K562 (cell line): ENCODE results near the gene MFNG. TPM values are rescaled to one million over a fixed set of nuclear protein-coding genes. Genes with fewer than 3 reads are reported as not detected.

Experiments
- ATAC-seq: fragments of 200-7000 bp; cut with Tn5 transposase; 3 replicates; pipeline ENCODE4 v1.9.1; 2020; ENCODE audit warnings: moderate library complexity
- BruUV-seq: library from RNA; stranded (reverse); fragments of 400-500 nt; replicated peaks from 2 replicates; lab custom pipeline; 2021; lab: Mats Ljungman, UMichigan
- CTCF ChIA-PET: fragments of 300-600 bp; formaldehyde crosslinking; extraction: SDS; loops from one replicate; lab custom pipeline; 2021; ENCODE audit warnings: low intra/inter-chr PET ratio; lab: Yijun Ruan, JAX
- POLR2A ChIA-PET: fragments of 300-600, 350-650 bp; sonication (Branson Sonifier 250); formaldehyde crosslinking; extraction: SDS; loops from one replicate; lab custom pipeline; 2021; ENCODE audit warnings: antibody characterized with exemption, inconsistent platforms; lab: Yijun Ruan, JAX
- DNase-seq, 4 experiments: peaks; one replicate each; pipeline versions ENCODE4 v3.0.0 to v3.0.0-alpha.2; 2011 to 2018; ENCODE audit warnings: low spot score in 3 of 4, mixed read lengths in 3 of 4; ENCODE audit errors: extremely low read depth in 1 of 4
- FAIRE-seq: peaks from 2 replicates; lab custom pipeline; 2011; peaks lifted over from hg19 to GRCh38; lab: Jason Lieb, UNC
- H2AFZ ChIP-seq: 2 replicates; pipeline ENCODE4 v1.6.0; 2011; ENCODE audit warnings: low read depth, low read length, control low read depth, inconsistent platforms
- H3K27ac ChIP-seq: fragments of 200-600 bp; 3 replicates; pipeline ENCODE4 v1.8.0; 2011; ENCODE audit warnings: low read depth, mild to moderate bottlenecking, control low read depth, inconsistent platforms, low read length, moderate library complexity, mixed read lengths; ENCODE audit errors: extremely low read depth
- H3K27me3 ChIP-seq, 2 experiments: fragments of 300-600 bp in 1 of 2; 2 replicates in 1 of 2; 3 replicates in 1 of 2; pipeline versions ENCODE4 v1.6.0 to v1.8.0; 2011; ENCODE audit warnings: inconsistent platforms in 2 of 2, low read length in 2 of 2, mild to moderate bottlenecking in 1 of 2, mixed read lengths in 1 of 2, moderate library complexity in 1 of 2; ENCODE audit not compliant: control insufficient read depth in 2 of 2, insufficient read depth in 2 of 2
- H3K36me3 ChIP-seq: fragments of 300-600 bp; 3 replicates; pipeline ENCODE4 v1.8.0; 2011; ENCODE audit warnings: mild to moderate bottlenecking, low read length, inconsistent platforms; ENCODE audit not compliant: control insufficient read depth, insufficient read depth
- H3K4me1 ChIP-seq, 2 experiments: fragments of 200-600 bp in 1 of 2; replicated peaks in 1 of 2; 2 replicates in 1 of 2; 3 replicates in 1 of 2; pipeline versions ENCODE4 v1.5.1 to v1.8.0; 2011; ENCODE audit warnings: inconsistent platforms in 2 of 2, low read length in 2 of 2, mild to moderate bottlenecking in 1 of 2, mixed read lengths in 1 of 2, moderate library complexity in 1 of 2; ENCODE audit not compliant: control insufficient read depth in 2 of 2, insufficient read depth in 2 of 2
- H3K4me2 ChIP-seq: 2 replicates; pipeline ENCODE4 v1.6.1; 2011; ENCODE audit warnings: low read length, control low read depth, inconsistent platforms, mixed read lengths; ENCODE audit not compliant: insufficient read depth
- H3K4me3 ChIP-seq: fragments of 200-600 bp; sonication (generic), shearing (Covaris generic); 2 replicates; pipeline ENCODE4 v1.5.1; 2016; ENCODE audit warnings: control low read depth, inconsistent platforms
- H3K79me2 ChIP-seq: fragments of 200-600 bp; 3 replicates; pipeline ENCODE4 v1.8.0; 2011; ENCODE audit warnings: low read length, inconsistent platforms; ENCODE audit not compliant: control insufficient read depth, insufficient read depth
- H3K9ac ChIP-seq, 2 experiments: 2 replicates each; pipeline versions ENCODE4 v1.6.0 to v1.6.1; 2011; ENCODE audit warnings: low read depth in 2 of 2, low read length in 2 of 2, control low read depth in 1 of 2, inconsistent platforms in 1 of 2, mild to moderate bottlenecking in 1 of 2, mixed read lengths in 1 of 2; ENCODE audit not compliant: insufficient read depth in 1 of 2
- H3K9me1 ChIP-seq: one replicate; pipeline ENCODE4 v1.6.0; 2011; ENCODE audit warnings: inconsistent platforms, mild to moderate bottlenecking, low read length, moderate library complexity; ENCODE audit not compliant: control insufficient read depth, insufficient read depth
- H3K9me3 ChIP-seq: replicated peaks from 2 replicates; pipeline ENCODE4 v1.5.1; 2011; ENCODE audit warnings: low read depth, low read length, inconsistent platforms; ENCODE audit not compliant: control insufficient read depth, insufficient read depth
- H4K20me1 ChIP-seq: replicated peaks from 2 replicates; pipeline ENCODE4 v1.6.1; 2011; ENCODE audit warnings: low read length, inconsistent platforms, mixed read lengths; ENCODE audit not compliant: control insufficient read depth, insufficient read depth
- CBX2 ChIP-seq: fragments of 200-600 bp; sonication (generic); IDR thresholded peaks from one replicate; pipeline ENCODE4 v1.6.1; 2012; ENCODE audit warnings: mild to moderate bottlenecking, low read length, inconsistent platforms; ENCODE audit not compliant: insufficient read depth, poor library complexity, severe bottlenecking
- HEY1 ChIP-seq: fragments of 250-450 bp; sonication (Bioruptor Pico); IDR thresholded peaks from 2 replicates; pipeline ENCODE4 v1.5.0; 2020; ENCODE audit warnings: mild to moderate bottlenecking, moderate library complexity, borderline replicate concordance
- HNRNPH1 ChIP-seq: fragments of 200-400 bp; formaldehyde crosslinking; optimal IDR thresholded peaks from 2 replicates; pipeline ENCODE3; 2017; ENCODE audit warnings: low read depth, mild to moderate bottlenecking, low read length, moderate library complexity
- MCM2 ChIP-seq: fragments of 450-650 bp; IDR thresholded peaks from 2 replicates; pipeline ENCODE4 v1.6.1; 2017; ENCODE audit warnings: low read depth, mild to moderate bottlenecking
- MEIS2 ChIP-seq: fragments of 450-650 bp; IDR thresholded peaks from 2 replicates; pipeline ENCODE4 v1.6.1; 2014; ENCODE audit warnings: mild to moderate bottlenecking; ENCODE audit not compliant: partially characterized antibody
- PHF20 ChIP-seq: fragments of 450-650 bp; IDR thresholded peaks from 2 replicates; pipeline ENCODE4 v1.6.1; 2018; ENCODE audit not compliant: partially characterized antibody
- RAD51 ChIP-seq: fragments of 450-650 bp; IDR thresholded peaks from 2 replicates; pipeline ENCODE4 v1.7.1; 2016; ENCODE audit warnings: low read depth, mild to moderate bottlenecking, borderline replicate concordance
- SAFB ChIP-seq: fragments of 200-400 bp; formaldehyde crosslinking; IDR thresholded peaks from 2 replicates; pipeline ENCODE4 v1.6.1; 2017; ENCODE audit warnings: low read depth, low read length, borderline replicate concordance
- SNRNP70 ChIP-seq: fragments of 200-400 bp; formaldehyde crosslinking; optimal IDR thresholded peaks from 2 replicates; pipeline ENCODE3; 2017; ENCODE audit warnings: low read depth, low read length
- WGBS: fragments of 100-300 bp; shearing (Covaris generic); methylation state at CpG from one replicate; pipeline ENCODE4 v1.1.6; 2016; ENCODE audit warnings: low coverage, mixed read lengths; ENCODE audit not compliant: insufficient coverage; ENCODE audit errors: missing lambda C conversion rate; 5-methylcytosine and 5-hydroxymethylcytosine counted together
- in situ Hi-C: fragments of 300-500 bp; cut with MboI; formaldehyde crosslinking; loops from 4 replicates; pipeline ENCODE4 v1.15.0; 2018; ENCODE audit warnings: inconsistent platforms, mixed read lengths
- intact Hi-C: fragments of 100-400 bp; cut with micrococcal nuclease; formaldehyde crosslinking; loops from 2 replicates; pipeline ENCODE4 v1.14.2; 2022
- polyA plus RNA-seq, 8 experiments: library from polyadenylated mRNA; depleted of rRNA in 4 of 8; stranded (reverse) in 5 of 8; unstranded in 3 of 8; fragments of >200 nt; fragmentation: Nextera tagmentation in 2 of 8; fragmentation: Illumina TruSeq in 1 of 8; extraction: Ambion mirVana in 2 of 8; extraction: Trizol in 1 of 8; gene quantifications; 2 replicates each; pipeline versions ENCODE4 v1.2.1 to v1.2.3, GENCODE V29; 2011 to 2014; ENCODE audit warnings: inconsistent platforms in 1 of 8, missing spikeins in 1 of 8
- total RNA-seq, 7 experiments: library from RNA; depleted of rRNA in 6 of 7; stranded (reverse); fragments of >200 nt in 6 of 7; fragmentation: Illumina TruSeq in 2 of 7; extraction: Trizol in 2 of 7; gene quantifications; 2 replicates each; pipeline versions ENCODE4 v1.2.1 to v1.2.3, GENCODE V29; 2011 to 2021; ENCODE audit warnings: low replicate concordance in 1 of 7
- TF ChIP-seq, protein P1 (sequence below): fragments of 450-650 bp; conservative IDR thresholded peaks from 2 replicates; pipeline ENCODE4 v1.6.1; 2016; ENCODE audit warnings: missing genetic modification characterization, low read depth, mild to moderate bottlenecking, control low read depth, missing compliant biosample characterization
- TF ChIP-seq, protein P2 (sequence below): sonication (generic); formaldehyde crosslinking; IDR thresholded peaks from 2 replicates; pipeline ENCODE4 v1.8.0; 2022; ENCODE audit warnings: mild to moderate bottlenecking, missing genetic modification reagents

Gene MFNG
- total and polyA plus RNA-seq, 9 of the 15 experiments (the other 6 are each of a cell fraction or from before 2014, with no cell fraction given) = 0.13 to 0.73 (median 0.38) TPM; not detected in 4

GRCh38 chr22:37451218-37451617, 35.0 kb downstream of the MFNG start:
- peaks cover 8 to 13% of the 10 kb centered on the region in 2 experiments; a peak in 3 of 5 replicates for H3K4me1 ChIP-seq
- TF ChIP-seq SNRNP70 (no peak), PHF20 (no peak), HEY1 (CRISPR knock-in tag) (no peak), HNRNPH1 (no peak), RAD51 (no peak), MEIS2 (no peak), SAFB (no peak), CBX2 (no peak), MCM2 (no peak)
- TF ChIP-seq, protein P1, sequence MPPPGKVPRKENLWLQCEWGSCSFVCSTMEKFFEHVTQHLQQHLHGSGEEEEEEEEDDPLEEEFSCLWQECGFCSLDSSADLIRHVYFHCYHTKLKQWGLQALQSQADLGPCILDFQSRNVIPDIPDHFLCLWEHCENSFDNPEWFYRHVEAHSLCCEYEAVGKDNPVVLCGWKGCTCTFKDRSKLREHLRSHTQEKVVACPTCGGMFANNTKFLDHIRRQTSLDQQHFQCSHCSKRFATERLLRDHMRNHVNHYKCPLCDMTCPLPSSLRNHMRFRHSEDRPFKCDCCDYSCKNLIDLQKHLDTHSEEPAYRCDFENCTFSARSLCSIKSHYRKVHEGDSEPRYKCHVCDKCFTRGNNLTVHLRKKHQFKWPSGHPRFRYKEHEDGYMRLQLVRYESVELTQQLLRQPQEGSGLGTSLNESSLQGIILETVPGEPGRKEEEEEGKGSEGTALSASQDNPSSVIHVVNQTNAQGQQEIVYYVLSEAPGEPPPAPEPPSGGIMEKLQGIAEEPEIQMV (tag) = no peak
- TF ChIP-seq, protein P2, sequence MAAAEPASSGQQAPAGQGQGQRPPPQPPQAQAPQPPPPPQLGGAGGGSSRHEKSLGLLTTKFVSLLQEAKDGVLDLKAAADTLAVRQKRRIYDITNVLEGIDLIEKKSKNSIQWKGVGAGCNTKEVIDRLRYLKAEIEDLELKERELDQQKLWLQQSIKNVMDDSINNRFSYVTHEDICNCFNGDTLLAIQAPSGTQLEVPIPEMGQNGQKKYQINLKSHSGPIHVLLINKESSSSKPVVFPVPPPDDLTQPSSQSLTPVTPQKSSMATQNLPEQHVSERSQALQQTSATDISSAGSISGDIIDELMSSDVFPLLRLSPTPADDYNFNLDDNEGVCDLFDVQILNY (CRISPR knock-in tag) = no peak
- H2AFZ ChIP-seq = no peak overlapping the region
- intact Hi-C loops = no loop called here
- no peaks in the 10 kb centered on the region for H3K79me2 ChIP-seq
- 0% methylated on average over 1 of the region's 1 CpG for WGBS
- H3K9me1 ChIP-seq = no peaks in the 10 kb centered on the region
- ChIA-PET CTCF (no interaction called here), POLR2A (no interaction called here)
- no peak for ATAC-seq
- no peak overlapping the region for H3K27ac ChIP-seq
- H3K9ac ChIP-seq = no peak overlapping the region
- H3K36me3 ChIP-seq = no peaks in the 10 kb centered on the region
- no peak overlapping the region for H3K4me2 ChIP-seq
- in situ Hi-C loops = no loop called here
- H3K27me3 ChIP-seq = peaks cover 0 to 42% of the 10 kb centered on the region in 2 experiments; a peak in 4 of 5 replicates
- FAIRE-seq = no peak
- BruUV-seq = no TSS peak
- H3K4me3 ChIP-seq = no peak overlapping the region
- H3K9me3 ChIP-seq = no peaks in the 10 kb centered on the region
- H4K20me1 ChIP-seq = no peaks in the 10 kb centered on the region
- DNase-seq = no peak
